Measurements from ENCODE around the gene BACH2. TPM values are rescaled to one million over a fixed set of nuclear protein-coding genes. Genes with fewer than 3 reads are reported as not detected.

BACH2 gene
- total and polyA plus RNA-seq, 2 of the 8 experiments (the other 6 are each of a cell fraction or from before 2014, with no cell fraction given), result 1.9 to 5.9 TPM

- no peak for FAIRE-seq
- CTCF ChIA-PET (ENCODE audit: partially characterized antibody), result interaction anchor here (0.8 to 1.1 kb wide), 2 partner anchors 10 to 57 kb away, joined by 3 read pairs; no protein-coding TSS in a partner anchor
- H3K4me1 ChIP-seq (replicated peaks in 1 of 4; ENCODE audit: control insufficient read depth in 3 of 4, insufficient read depth in 4 of 4, low read length in 3 of 4), result no peaks in the 10 kb centered on the region
- TF ChIP-seq CREB1 (IDR thresholded peaks at IDR 0.05) (no peak), RXRA (IDR thresholded peaks at IDR 0.05; ENCODE audit: insufficient read depth, low read depth, low read length) (no peak), ZNF274 (IDR thresholded peaks at IDR 0.05; ENCODE audit: borderline replicate concordance, extremely low read depth, low read length) (no peak), PHF8 (conservative IDR thresholded peaks at IDR 0.05; ENCODE audit: low read depth, low read length) (no peak), CTCF (IDR thresholded peaks at IDR 0.05; ENCODE audit: control extremely low read depth in 1 of 3, insufficient read depth in 1 of 3, low read depth in 1 of 3, low read length in 3 of 3) (no peak), RNF2 (IDR thresholded peaks at IDR 0.05; ENCODE audit: borderline replicate concordance, low read depth, low read length, missing control alignments, poor library complexity, severe bottlenecking) (no peak), SAP30 (IDR thresholded peaks at IDR 0.05; ENCODE audit: insufficient read depth, insufficient replicate concordance, low read length) (no peak), CHD1 (IDR thresholded peaks at IDR 0.05; ENCODE audit: low read depth, low read length) (no peak), JUND (IDR thresholded peaks at IDR 0.05; ENCODE audit: low read length) (no peak), SIX5 (IDR thresholded peaks at IDR 0.05; ENCODE audit: low read depth, low read length) (no peak)
Observed at GRCh38 chr6:90154755-90155470, 141.7 kb downstream of the BACH2 start.

More at GRCh38 chr6:90154755-90155470, 141.7 kb downstream of the BACH2 start:
- 91% methylated on average over 8 of the region's 8 CpGs; no CpG with 5 or more reads in 1 of the 2 experiments for WGBS, 2 experiments (ENCODE audit: extremely low coverage in 1 of 2, insufficient coverage in 1 of 2, insufficient read length in 1 of 2, insufficient replicate concordance in 2 of 2, low coverage in 1 of 2, low lambda C conversion rate in 2 of 2, missing lambda C conversion rate in 1 of 2)
- H3K9ac ChIP-seq (replicated peaks in 1 of 4; ENCODE audit: extremely low read depth in 1 of 4, low read depth in 3 of 4, low read length in 3 of 4), result no peak overlapping the region
- H4K20me1 ChIP-seq (replicated peaks in 1 of 2; ENCODE audit: control insufficient read depth in 1 of 2, insufficient read depth in 2 of 2, low read length in 2 of 2), result no peaks in the 10 kb centered on the region
- no peak overlapping the region for H3K4me3 ChIP-seq (ENCODE audit: extremely low read depth in 1 of 4, insufficient read depth in 2 of 4, low read depth in 3 of 4, low read length in 4 of 4)
- H2BK15ac ChIP-seq (ENCODE audit: low read length), result no peak overlapping the region
- no peak overlapping the region for H3K18ac ChIP-seq (ENCODE audit: extremely low read depth, low read length)
- no peak overlapping the region for H3K4ac ChIP-seq (replicated peaks; ENCODE audit: insufficient read length, low read depth, low read length)
- H3K27me3 ChIP-seq (replicated peaks in 1 of 4; ENCODE audit: control insufficient read depth in 3 of 4, extremely low read depth in 1 of 4, insufficient read depth in 3 of 4, low read length in 3 of 4), result no peaks in the 10 kb centered on the region
- no peak overlapping the region for H2BK12ac ChIP-seq (ENCODE audit: low read depth, low read length)
- H2BK20ac ChIP-seq (ENCODE audit: low read length), result no peak overlapping the region
- H3K27ac ChIP-seq (ENCODE audit: low read depth, low read length), result no peak overlapping the region
- H3K79me2 ChIP-seq (ENCODE audit: control insufficient read depth in 1 of 2, insufficient read depth in 2 of 2, low read length in 2 of 2), result no peaks in the 10 kb centered on the region
- no peaks in the 10 kb centered on the region for H3K36me3 ChIP-seq (ENCODE audit: control insufficient read depth in 2 of 4, insufficient read depth in 4 of 4, low read length in 3 of 4)
- H2AK5ac ChIP-seq (ENCODE audit: low read depth, low read length), result no peak overlapping the region
- H3K9me3 ChIP-seq (ENCODE audit: insufficient read depth in 2 of 2, low read depth in 1 of 2, low read length in 1 of 2), result no peaks in the 10 kb centered on the region
- H4K8ac ChIP-seq (ENCODE audit: extremely low read depth, insufficient read depth, low read length), result no peak overlapping the region
- H3K56ac ChIP-seq (replicated peaks; ENCODE audit: insufficient read length, low read depth, low read length), result no peak overlapping the region
- no peaks in the 10 kb centered on the region for H3K23me2 ChIP-seq (ENCODE audit: low read depth, low read length)
- POLR2A ChIA-PET (ENCODE audit: partially characterized antibody), result no interaction called here
- H2AFZ ChIP-seq (ENCODE audit: low read length), result no peak overlapping the region
- no peak overlapping the region for H4K91ac ChIP-seq (replicated peaks; ENCODE audit: insufficient read length, low read length)
- H2BK120ac ChIP-seq (replicated peaks; ENCODE audit: low read depth, low read length), result no peak overlapping the region
- H3K14ac ChIP-seq (ENCODE audit: insufficient read length), result no peak overlapping the region
- no peak overlapping the region for H4K5ac ChIP-seq (ENCODE audit: insufficient read length, low read depth, low read length)
- H3K4me2 ChIP-seq (ENCODE audit: insufficient read depth in 1 of 2, low read depth in 2 of 2, low read length in 2 of 2), result no peak overlapping the region
- H3K23ac ChIP-seq (ENCODE audit: insufficient read length), result no peak overlapping the region
- H2BK5ac ChIP-seq (ENCODE audit: low read depth, low read length), result no peak overlapping the region
- no peaks in the 10 kb centered on the region; the same call in 1 of the 2 replicates for H3K79me1 ChIP-seq (ENCODE audit: low read depth, low read length)
- no peak for DNase-seq (ENCODE audit: low read depth in 1 of 2, low spot score in 2 of 2)
